ENCODE results near the gene DPYSL4. TPM values are rescaled to one million over a fixed set of nuclear protein-coding genes. Genes with fewer than 3 reads are reported as not detected.

The DPYSL4 gene
- total and polyA plus RNA-seq, 12 donors, result 2.4 to 78.9 (median 30.6) TPM

GRCh38 chr10:132182591-132182990 lies 4.2 kb upstream of the DPYSL4 start:
- Histone ChIP-seq H3K27me3 (peaks cover 0 to 36% (median 23%) of the 10 kb centered on the region in 7 donors), H3K9me3 (no peaks in the 10 kb centered on the region), H3K4me3 (no peak overlapping the region), H3K4me1 (peaks cover 7 to 34% (median 25%) of the 10 kb centered on the region in 9 donors), H3K36me3 (no peaks in the 10 kb centered on the region), H3K27ac (no peak overlapping the region)
- TF ChIP-seq, protein P1, sequence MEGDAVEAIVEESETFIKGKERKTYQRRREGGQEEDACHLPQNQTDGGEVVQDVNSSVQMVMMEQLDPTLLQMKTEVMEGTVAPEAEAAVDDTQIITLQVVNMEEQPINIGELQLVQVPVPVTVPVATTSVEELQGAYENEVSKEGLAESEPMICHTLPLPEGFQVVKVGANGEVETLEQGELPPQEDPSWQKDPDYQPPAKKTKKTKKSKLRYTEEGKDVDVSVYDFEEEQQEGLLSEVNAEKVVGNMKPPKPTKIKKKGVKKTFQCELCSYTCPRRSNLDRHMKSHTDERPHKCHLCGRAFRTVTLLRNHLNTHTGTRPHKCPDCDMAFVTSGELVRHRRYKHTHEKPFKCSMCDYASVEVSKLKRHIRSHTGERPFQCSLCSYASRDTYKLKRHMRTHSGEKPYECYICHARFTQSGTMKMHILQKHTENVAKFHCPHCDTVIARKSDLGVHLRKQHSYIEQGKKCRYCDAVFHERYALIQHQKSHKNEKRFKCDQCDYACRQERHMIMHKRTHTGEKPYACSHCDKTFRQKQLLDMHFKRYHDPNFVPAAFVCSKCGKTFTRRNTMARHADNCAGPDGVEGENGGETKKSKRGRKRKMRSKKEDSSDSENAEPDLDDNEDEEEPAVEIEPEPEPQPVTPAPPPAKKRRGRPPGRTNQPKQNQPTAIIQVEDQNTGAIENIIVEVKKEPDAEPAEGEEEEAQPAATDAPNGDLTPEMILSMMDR (IDR thresholded peaks at IDR 0.05), result no peak
- WGBS, 2 donors, result 89 to 90% methylated on average over 7 of the region's 7 CpGs
- intact Hi-C loops (cut with DNase I), result no loop called here
- ATAC-seq, result no peak
- no peak for DNase-seq

GRCh38 chr10:132183046-132183445 lies 3.7 kb upstream of the DPYSL4 start:
- peaks cover 0 to 40% (median 28%) of the 10 kb centered on the region in 7 donors for H3K27me3 ChIP-seq
- H3K4me3 ChIP-seq, result no peak overlapping the region
- no peak overlapping the region for H3K27ac ChIP-seq
- TF ChIP-seq, protein P1 (IDR thresholded peaks at IDR 0.05), result no peak
- 73 to 74% methylated on average over 8 of the region's 8 CpGs for WGBS, 2 donors
- DNase-seq (no peak), ATAC-seq (no peak)
- H3K9me3 ChIP-seq, result no peaks in the 10 kb centered on the region
- no peaks in the 10 kb centered on the region for H3K36me3 ChIP-seq
- intact Hi-C loops (cut with DNase I), result no loop called here
- peaks cover 11 to 38% (median 29%) of the 10 kb centered on the region in 9 donors for H3K4me1 ChIP-seq

DNA sequence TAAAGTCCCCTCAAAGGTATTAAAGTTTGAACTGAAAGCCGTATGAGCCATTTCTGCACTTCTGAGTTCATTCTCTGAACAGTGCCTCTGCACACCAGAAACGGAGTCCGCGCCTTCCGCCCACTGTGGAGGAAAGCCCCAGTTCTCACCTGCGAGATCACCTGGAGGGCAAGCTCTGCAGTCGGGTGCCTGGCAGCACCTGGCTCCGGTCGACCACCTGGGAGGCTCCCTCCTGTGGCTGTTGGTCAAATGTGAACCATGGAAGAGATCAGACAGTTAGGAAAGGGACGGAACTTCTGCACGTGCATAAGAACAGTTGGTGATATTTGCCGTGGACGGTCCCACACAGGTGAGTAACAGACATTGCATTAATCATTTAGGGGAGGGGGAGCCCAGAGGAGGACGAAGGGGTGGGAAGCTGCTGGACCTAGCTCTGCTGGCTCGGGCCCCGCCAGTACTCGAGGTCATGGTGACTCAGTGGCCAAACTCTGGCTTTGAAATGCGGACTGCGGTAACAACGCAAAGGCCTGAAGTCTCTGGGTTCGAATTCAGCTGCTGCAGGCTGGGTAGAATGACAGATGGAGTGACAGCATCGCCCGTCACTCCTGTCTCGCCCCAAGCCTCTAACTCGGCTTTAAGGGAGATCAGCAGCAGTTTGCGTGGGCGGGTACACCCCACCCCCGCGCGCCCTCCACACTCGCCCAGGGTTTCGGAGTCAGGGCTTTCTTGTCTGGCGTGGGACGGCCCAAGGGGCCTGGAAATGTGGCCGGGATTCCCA lies 1.7 kb upstream of the DPYSL4 start:
- WGBS, 2 donors, result 47 to 49% methylated on average over 35 of the region's 35 CpGs
- no peak for DNase-seq
- peaks cover 12 to 39% (median 27%) of the 10 kb centered on the region in 9 donors for H3K4me1 ChIP-seq

DNA sequence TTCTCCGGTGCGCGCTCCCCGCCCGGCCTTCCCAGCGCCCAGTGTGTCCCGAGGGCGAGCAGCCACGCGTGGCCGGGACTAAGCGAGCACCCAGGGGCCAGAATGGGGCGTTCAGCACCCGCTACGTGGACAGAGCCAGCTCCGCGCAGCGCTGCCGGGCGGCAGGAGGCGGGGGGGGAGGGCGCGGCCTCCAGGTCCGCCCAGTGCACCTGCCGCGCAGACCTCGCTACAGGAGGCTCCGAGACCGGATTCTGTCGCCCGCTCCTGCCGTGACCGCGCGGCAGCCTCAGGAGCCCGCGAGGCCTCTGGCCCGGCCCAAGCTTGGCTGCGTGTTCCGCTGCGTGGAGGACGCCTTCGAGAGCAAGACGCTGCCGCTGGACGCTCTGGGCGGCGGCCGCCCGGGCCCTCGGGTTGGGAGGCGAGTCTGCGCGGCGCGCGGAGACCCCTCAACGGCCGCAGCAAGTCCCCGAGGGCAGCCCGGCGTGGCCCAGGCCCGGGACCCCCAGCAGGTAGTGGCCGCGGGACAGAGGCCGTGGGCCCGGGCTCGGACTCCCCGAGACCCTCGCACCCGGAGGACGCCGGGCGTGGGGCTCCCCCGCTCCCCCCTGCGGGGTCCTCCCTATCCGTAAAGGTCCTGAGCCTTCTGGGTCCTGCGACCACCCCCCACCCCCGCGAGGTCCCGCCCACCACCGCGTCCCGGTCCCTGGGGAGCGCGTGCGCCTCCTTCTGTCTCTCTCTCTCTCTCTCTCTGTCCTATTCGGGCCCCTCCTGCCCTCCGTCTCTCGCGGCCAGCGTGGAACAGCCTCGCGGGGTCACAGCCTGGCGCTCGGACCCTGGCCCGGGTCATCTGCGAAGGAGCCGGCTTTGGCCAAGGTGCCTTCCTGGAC lies 904 bp upstream of the DPYSL4 start:
- 3 to 4% methylated on average over 83 to 99 of the region's 99 CpGs for WGBS, 2 donors
- H3K4me3 ChIP-seq, result peak overlapping the region; percentile 14 to 70 (median 52)
- H3K4me1 ChIP-seq, result peaks cover 12 to 41% (median 27%) of the 10 kb centered on the region in 9 donors
- H3K27me3 ChIP-seq, result peaks cover 0 to 62% (median 45%) of the 10 kb centered on the region in 7 donors
- peak; percentile 51 to 80 (median 74) for ATAC-seq
- no peaks in the 10 kb centered on the region for H3K9me3 ChIP-seq
- no peak overlapping the region for H3K27ac ChIP-seq
- intact Hi-C loops (cut with DNase I), result no loop called here
- peak in 1 of 2 donors; percentile 58 for DNase-seq
- TF ChIP-seq, protein P1 (IDR thresholded peaks at IDR 0.05), result no peak
- no peaks in the 10 kb centered on the region for H3K36me3 ChIP-seq

More for the DNA sequence above, 1.7 kb upstream of the DPYSL4 start:
- Histone ChIP-seq H3K27me3 (peaks cover 0 to 60% (median 42%) of the 10 kb centered on the region in 7 donors), H3K27ac (no peak overlapping the region), H3K36me3 (no peaks in the 10 kb centered on the region), H3K9me3 (no peaks in the 10 kb centered on the region), H3K4me3 (peak overlapping the region in 4 of 10 donors; percentile 49 to 70 (median 60))
- intact Hi-C loops (cut with DNase I), result no loop called here
- ATAC-seq, result no peak
- TF ChIP-seq, protein P1 (IDR thresholded peaks at IDR 0.05), result no peak
